Measurements from ENCODE around the gene NOS1AP.

NOS1AP gene

DNA sequence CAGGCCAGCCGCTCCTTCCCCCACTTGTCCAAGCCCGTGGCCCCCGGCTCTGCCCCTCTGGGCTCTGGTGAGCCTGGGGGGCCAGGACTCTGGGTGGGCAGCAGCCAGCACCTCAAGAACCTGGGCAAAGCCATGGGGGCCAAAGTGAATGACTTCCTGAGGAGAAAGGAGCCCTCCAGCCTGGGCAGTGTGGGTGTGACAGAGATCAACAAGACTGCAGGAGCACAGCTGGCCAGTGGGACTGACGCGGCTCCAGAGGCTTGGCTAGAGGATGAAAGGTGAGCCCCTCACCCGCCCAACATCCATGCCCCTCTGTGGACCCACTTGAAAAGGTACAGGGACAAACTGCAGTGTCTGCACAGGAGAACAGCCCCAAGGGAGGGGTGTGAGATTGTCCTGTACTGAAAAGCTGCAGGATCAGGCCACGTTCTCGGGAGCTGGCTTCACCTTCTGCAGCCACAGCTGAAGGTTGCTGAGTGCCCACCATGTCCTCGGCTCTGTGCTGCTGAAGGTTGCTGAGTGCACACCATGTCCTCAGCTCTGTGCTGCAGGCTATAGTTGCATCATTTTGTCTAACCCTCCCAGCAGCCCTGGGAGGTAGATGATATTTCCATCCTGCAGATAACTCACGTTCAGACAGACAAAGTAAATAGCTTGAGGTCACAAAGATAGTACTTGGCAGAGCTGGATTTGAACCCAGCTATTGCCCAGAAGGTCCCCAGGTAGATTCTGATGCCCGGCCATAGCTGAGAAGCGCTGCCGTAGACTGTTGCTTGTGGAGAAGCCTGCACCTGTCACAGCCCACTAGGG is 312.7 kb downstream of the NOS1AP start:
- DNase-seq (ENCODE audit: low spot score) (no peak), FAIRE-seq (no peak)

DNA sequence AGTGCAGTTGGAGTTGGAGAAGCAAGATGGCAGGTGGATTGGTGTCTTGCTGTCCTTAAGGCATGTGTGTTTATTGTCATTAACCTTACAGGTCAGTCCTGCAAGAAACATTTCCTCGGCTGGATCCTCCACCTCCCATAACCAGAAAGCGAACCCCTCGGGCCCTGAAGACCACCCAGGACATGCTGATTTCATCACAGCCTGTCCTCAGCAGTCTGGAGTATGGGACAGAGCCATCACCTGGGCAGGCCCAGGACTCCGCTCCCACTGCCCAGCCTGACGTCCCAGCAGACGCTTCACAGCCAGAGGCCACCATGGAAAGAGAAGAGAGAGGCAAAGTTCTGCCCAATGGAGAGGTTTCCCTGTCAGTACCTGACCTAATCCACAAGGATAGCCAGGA is 313.6 kb downstream of the NOS1AP start:
- DNase-seq (ENCODE audit: low spot score) (no peak), FAIRE-seq (no peak)

GRCh38 chr1:162383516-162383915 is 314.0 kb downstream of the NOS1AP start:
- FAIRE-seq (no peak), DNase-seq (ENCODE audit: low spot score) (no peak)

GRCh38 chr1:162384116-162384515 is 314.6 kb downstream of the NOS1AP start:
- DNase-seq (ENCODE audit: low spot score), result no peak
- FAIRE-seq, result no peak

DNA sequence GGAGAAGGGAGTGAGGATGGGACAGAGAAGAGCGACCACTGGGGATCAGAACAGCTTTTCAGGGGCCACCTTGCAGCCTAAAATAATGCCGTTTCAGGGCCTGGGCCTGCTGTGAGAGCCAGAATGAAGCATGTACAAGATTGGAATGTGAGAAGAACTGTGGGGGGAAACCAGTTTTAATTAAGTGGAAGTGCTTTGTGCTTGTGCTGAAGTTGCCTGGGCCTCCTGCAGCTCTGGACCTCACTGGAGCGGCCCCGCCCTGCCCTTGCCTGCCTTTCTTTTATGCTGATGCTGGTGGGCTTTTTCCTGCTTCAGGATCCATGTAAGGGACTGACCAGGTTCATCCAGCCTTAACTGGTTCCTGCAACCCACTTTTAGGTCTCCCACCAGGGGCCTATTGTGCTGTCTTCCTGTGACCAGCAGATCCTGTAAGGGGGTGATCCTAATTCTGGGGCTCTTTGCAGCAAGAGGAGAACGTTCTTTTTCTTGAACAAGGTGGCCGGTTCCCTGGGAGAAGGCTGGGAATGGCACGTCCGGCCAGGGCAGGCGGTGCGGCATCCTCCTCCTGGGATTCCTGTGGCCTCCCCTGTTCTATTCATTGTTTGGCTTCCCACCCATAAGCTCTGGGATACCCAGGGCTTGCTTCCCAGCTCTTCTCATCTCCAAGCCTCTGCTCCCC is 315.2 kb downstream of the NOS1AP start:
- DNase-seq (ENCODE audit: low spot score) (no peak), FAIRE-seq (no peak)

DNA sequence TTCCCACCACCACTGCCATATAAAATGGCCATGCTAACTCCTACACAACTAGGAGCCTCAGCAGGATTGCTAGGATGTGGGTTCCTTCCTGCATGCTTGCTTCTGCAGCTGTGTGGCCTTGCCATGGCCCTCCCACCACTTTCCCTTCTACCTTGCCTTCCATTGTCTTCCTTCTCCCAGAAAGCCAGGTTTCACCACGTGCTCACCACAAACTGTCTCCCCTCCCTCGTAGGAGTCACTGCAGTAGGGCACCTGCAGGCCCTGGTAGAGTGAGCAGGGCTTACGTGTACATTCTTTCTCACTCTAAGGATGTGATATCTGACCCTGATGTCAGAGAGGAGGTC is 315.8 kb downstream of the NOS1AP start:
- FAIRE-seq (no peak), DNase-seq (ENCODE audit: low spot score) (no peak)

GRCh38 chr1:162385702-162386101 is 316.2 kb downstream of the NOS1AP start:
- FAIRE-seq (no peak), DNase-seq (ENCODE audit: low spot score) (no peak)

DNA sequence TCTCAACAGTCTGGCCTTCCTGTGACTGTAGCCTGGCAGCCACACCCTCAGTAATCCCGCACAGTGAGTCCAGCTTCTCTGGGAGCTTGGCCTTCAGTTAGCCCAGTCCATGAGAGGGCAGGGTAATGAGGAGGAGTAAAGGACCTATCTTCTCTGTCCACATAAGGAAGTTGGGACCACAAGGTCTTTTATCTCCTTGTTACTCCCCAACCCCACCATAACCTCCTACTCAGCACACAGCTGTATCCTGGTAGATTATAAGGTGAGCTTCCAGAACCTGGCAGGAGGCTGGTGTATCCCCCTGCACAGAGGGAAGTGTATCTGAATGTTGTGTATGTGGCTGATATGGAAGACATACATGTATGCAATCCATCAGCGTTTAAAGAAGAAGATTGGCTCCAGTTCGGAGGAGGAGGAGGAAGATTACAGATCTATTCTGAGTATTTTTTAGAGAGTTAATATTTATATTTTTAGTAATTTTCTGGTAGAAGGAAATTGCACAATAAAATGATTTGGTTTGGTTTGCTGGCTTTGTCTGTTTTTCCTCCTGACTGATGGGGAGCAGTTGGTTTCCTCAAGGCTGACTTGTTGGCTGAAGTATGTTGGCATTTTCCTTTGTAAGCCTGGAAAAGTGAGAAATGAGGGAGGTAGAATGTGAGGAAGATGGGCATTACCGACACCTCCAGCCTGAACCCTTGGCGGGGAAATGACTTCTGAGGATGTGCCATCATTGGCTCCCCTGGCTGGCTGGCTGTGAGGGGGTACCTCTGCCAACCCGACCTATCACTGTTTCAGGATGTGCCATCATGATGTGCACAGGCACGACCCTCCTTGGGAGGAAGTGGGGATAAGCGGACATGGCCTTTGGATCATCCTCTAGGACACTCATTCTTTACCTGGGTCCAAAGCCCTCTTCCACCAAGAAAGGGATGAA is 317.1 kb downstream of the NOS1AP start:
- no peak for DNase-seq (ENCODE audit: low spot score)
- no peak for FAIRE-seq

DNA sequence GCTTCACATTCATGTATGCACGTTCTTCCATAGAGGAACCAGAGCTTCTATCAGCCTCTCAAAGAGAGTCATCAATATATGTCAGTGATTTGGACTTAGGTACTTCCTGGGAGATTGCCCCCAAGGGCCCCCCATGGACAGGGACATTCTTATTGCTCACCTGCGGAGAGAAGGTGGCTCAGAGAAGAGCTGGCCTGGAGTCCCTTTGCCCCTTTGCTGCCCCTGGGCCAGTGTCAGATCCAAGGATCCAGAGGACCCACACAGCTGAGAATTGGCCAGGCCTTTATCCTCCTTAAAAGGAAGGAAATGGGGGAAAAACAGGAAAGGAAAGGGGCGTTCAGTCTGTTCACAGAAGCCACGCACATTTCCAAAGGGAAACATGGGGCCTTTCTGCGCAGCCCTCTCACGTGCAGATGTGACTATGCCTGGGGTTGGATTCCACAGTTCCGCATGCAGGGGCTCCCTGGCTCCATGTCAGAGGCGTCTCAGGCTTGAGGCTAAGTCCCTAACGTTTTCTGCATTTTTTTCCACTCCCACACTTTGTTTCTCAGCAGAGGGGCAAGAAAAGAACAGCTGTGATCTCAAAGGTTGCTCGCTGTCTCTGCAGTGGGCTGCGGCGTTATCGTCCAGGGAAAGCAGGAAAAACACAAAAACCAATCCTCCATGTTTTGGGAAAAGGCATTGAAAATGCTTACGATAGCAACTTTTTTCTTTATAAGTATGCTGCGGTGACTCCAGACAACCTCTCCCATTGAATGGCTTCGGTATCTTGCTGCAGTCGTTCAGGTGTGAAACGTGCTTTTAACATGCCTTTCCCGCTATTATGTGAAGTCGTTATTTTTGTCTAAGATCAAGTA is 318.0 kb downstream of the NOS1AP start:
- DNase-seq (ENCODE audit: low spot score) (no peak), FAIRE-seq (no peak)

- FAIRE-seq, result no peak
Observed at GRCh38 chr1:162388083-162388594, 318.6 kb downstream of the NOS1AP start.

GRCh38 chr1:162388615-162389014 is 319.1 kb downstream of the NOS1AP start:
- FAIRE-seq (no peak), DNase-seq (ENCODE audit: low spot score) (no peak)

More at GRCh38 chr1:162388083-162388594, 318.6 kb downstream of the NOS1AP start:
- no peak for DNase-seq (ENCODE audit: low spot score)

GRCh38 chr1:162389021-162389818 is 319.7 kb downstream of the NOS1AP start:
- FAIRE-seq (no peak), DNase-seq (ENCODE audit: low spot score) (peak; percentile 63)

DNA sequence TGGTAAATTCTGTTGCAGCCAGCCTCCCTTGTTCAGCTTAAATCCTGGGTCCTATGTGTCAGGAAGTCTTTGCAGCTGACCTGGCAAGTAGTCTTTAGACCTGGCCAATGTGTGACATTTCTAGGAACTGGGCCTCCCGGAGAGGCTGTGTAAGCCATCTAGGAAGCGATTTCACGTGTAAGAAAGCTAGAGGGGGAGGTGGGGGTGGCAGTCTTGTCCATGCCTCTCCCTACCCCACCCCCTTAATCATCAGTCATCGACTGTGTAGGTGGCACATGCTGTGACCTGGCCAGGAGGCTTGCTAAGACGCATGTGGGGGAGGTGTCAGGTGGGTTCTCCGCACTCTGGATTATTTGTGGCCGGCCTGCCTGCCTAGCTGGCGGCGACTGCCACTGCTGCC is 320.5 kb downstream of the NOS1AP start:
- FAIRE-seq (no peak), DNase-seq (ENCODE audit: low spot score) (no peak)

DNA sequence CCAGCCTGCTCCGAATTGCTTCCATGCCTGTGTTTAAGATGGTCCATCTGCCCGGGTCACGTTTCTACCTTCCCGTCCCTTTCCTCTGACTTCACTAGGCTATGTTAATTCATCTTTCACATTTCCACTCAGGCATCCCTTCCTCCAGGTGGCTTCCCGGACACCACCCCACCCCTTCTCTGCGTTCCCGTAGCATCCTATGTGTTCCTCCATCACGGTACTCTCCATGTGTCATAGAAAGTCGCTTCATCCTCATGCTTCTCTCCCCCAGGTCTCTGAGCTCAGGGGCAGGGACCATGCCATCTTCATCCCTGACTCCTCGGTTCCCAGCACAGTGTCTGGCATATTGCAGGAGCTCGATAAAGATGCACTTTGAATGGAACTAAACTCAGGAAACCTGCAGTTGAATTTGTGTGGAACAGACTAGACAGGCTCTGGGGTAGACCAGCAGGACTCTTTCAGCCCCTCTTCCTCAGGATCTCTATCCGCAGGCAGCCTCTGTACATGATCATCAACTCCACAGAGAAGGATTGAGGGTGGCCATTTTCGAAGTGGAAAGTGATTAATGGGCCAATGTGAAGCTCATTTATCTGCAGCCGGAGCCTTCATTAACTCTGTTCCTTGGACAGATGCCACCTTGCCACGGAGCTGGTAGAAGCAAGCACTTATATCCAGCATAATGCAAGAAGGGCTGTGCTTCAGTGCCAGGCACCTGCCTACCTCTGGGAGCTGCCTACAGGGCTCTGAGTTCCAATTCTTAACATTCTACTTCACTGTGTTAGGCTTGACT is 321.1 kb downstream of the NOS1AP start:
- FAIRE-seq, result peak; percentile 35

GRCh38 chr1:162391790-162392563 is 322.5 kb downstream of the NOS1AP start:
- DNase-seq (ENCODE audit: low spot score) (peak; percentile 52), FAIRE-seq (no peak)

More for the DNA sequence above, 321.1 kb downstream of the NOS1AP start:
- DNase-seq (ENCODE audit: low spot score), result no peak

- FAIRE-seq (no peak), DNase-seq (ENCODE audit: low spot score) (no peak)
Observed at GRCh38 chr1:162396201-162396906, 326.9 kb downstream of the NOS1AP start.

DNA sequence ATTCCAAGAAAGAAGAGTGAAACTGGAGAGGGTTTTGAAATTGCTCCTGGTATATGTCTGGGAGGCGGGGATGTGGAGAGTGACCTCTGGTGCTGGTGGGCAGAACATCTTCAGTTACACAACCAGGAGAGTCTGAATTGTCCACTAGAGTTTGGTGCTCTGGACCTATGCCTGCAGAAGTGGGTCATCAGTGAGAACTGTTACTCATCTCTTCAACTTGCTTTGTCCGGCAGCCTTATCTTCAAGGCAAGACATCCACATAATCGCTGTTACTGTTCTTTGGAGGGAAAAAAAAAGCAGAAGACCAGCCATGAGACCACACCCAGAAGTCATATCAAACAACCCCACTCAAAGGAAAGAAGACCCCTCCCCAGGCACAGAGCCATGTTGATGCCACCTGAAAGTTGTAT is 327.6 kb downstream of the NOS1AP start:
- DNase-seq (ENCODE audit: low spot score), result no peak
- no peak for FAIRE-seq

Data from urothelium cell line (cell line).